ENCODE results near the gene ARHGAP20.
A peak's percentile ranks its signal among the peaks of the same experiment; 100 is the strongest.

- TF ChIP-seq CHD1 (IDR thresholded peaks at IDR 0.05; ENCODE audit: low read depth, low read length) (no peak), CTCF (conservative IDR thresholded peaks at IDR 0.05; ENCODE audit: low read depth, low read length) (no peak), USF2 (IDR thresholded peaks at IDR 0.05; ENCODE audit: low read depth, low read length) (no peak), POLR2A (IDR thresholded peaks at IDR 0.05; ENCODE audit: low read depth, low read length) (no peak), RCOR1 (IDR thresholded peaks at IDR 0.05; ENCODE audit: insufficient replicate concordance, low read length) (no peak), RFX5 (IDR thresholded peaks at IDR 0.05; ENCODE audit: low read depth, low read length) (no peak), RAD21 (IDR thresholded peaks at IDR 0.05; ENCODE audit: low read length) (no peak), SMC3 (IDR thresholded peaks at IDR 0.05; ENCODE audit: low read depth, low read length) (no peak), FOS (IDR thresholded peaks at IDR 0.05; ENCODE audit: low read depth, low read length) (no peak), CEBPB (IDR thresholded peaks at IDR 0.05; ENCODE audit: low read depth, low read length) (peak; percentile 26; the same call in 1 of the 2 replicates), NFE2L2 (IDR thresholded peaks at IDR 0.05; ENCODE audit: low read depth, low read length) (no peak), MAFK (IDR thresholded peaks at IDR 0.05; ENCODE audit: low read depth, low read length) (no peak)
Measured at GRCh38 chr11:110587972-110588371, 124.3 kb downstream of the ARHGAP20 start.
